Naive thymus-derived CD4-positive, alpha-beta T cell (primary cell): ENCODE measurements around the gene ZNF101. TPM values are rescaled to one million over a fixed set of nuclear protein-coding genes. Genes with fewer than 3 reads are reported as not detected.
A peak's percentile ranks its signal among the peaks of the same experiment; 100 is the strongest.

Source experiments
- ATAC-seq: fragments of 150-1000 bp; cut with Tn5 transposase; 2 replicates; pipeline ENCODE4 v1.10.0; 2021; ENCODE audit warnings: mild to moderate bottlenecking, moderate library complexity
- CTCF ChIA-PET: fragments of 350-600 bp; sonication (Branson Sonifier 250); formaldehyde crosslinking; loops from one replicate; lab custom pipeline; 2021; ENCODE audit warnings: antibody characterized with exemption; lab: Charles Lee
- POLR2A ChIA-PET: fragments of 350-600 bp; sonication (Branson Sonifier 250); formaldehyde crosslinking; loops from one replicate; lab custom pipeline; 2021; ENCODE audit warnings: antibody characterized with exemption, inconsistent platforms; lab: Charles Lee
- DNase-seq, 9 donors: peaks; one replicate each; pipeline versions ENCODE4 v3.0.0 to v3.0.0-alpha.2; 2020 to 2022; ENCODE audit warnings: mixed read lengths in 1 of 9
- H3K27ac ChIP-seq: one replicate; pipeline ENCODE4 v1.7.0; 2013; ENCODE audit warnings: mild to moderate bottlenecking, low read depth, low read length, moderate library complexity
- H3K27me3 ChIP-seq, 2 donors: one replicate each; pipeline ENCODE4 v1.7.0; 2013; ENCODE audit warnings: low read length in 2 of 2, mild to moderate bottlenecking in 2 of 2, moderate library complexity in 2 of 2; ENCODE audit not compliant: control insufficient read depth in 2 of 2, insufficient read depth in 2 of 2
- H3K36me3 ChIP-seq, 3 experiments: 1 replicate in 2 of 3; 2 replicates in 1 of 3; pipeline ENCODE4 v1.7.0; 2013; ENCODE audit warnings: low read length in 3 of 3, mild to moderate bottlenecking in 3 of 3, moderate library complexity in 1 of 3; ENCODE audit not compliant: insufficient read depth in 3 of 3, control insufficient read depth in 2 of 3
- H3K4me1 ChIP-seq, 2 donors: one replicate each; pipeline ENCODE4 v1.7.0; 2013; ENCODE audit warnings: low read length in 2 of 2, mild to moderate bottlenecking in 2 of 2, moderate library complexity in 1 of 2; ENCODE audit not compliant: control insufficient read depth in 2 of 2, insufficient read depth in 2 of 2
- H3K4me3 ChIP-seq: 2 replicates; pipeline ENCODE4 v1.7.0; 2013; ENCODE audit warnings: mild to moderate bottlenecking, low read length
- H3K9me3 ChIP-seq, 3 experiments: 1 replicate in 2 of 3; 2 replicates in 1 of 3; pipeline ENCODE4 v1.7.0; 2013; ENCODE audit warnings: low read length in 3 of 3; ENCODE audit not compliant: control insufficient read depth in 2 of 3
- H3K27ac Mint-ChIP-seq, 9 donors: one replicate each; pipeline ENCODE4 v1.8.0; 2020 to 2022; ENCODE audit warnings: mixed read lengths in 9 of 9, mild to moderate bottlenecking in 8 of 9, moderate library complexity in 5 of 9, inconsistent platforms in 2 of 9
- H3K27me3 Mint-ChIP-seq, 5 donors: one replicate each; pipeline ENCODE4 v1.8.0; 2021 to 2022; ENCODE audit warnings: mixed read lengths in 5 of 5, mild to moderate bottlenecking in 1 of 5
- H3K36me3 Mint-ChIP-seq, 5 donors: one replicate each; pipeline ENCODE4 v1.8.0; 2020 to 2022; ENCODE audit warnings: mixed read lengths in 5 of 5, mild to moderate bottlenecking in 3 of 5, inconsistent platforms in 1 of 5
- H3K4me1 Mint-ChIP-seq, 7 donors: one replicate each; pipeline ENCODE4 v1.8.0; 2020 to 2022; ENCODE audit warnings: mixed read lengths in 7 of 7, mild to moderate bottlenecking in 3 of 7, inconsistent platforms in 1 of 7
- H3K4me3 Mint-ChIP-seq, 10 donors: one replicate each; pipeline ENCODE4 v1.8.0; 2020 to 2022; ENCODE audit warnings: mild to moderate bottlenecking in 10 of 10, mixed read lengths in 10 of 10, moderate library complexity in 6 of 10, inconsistent platforms in 2 of 10
- H3K9me3 Mint-ChIP-seq, 11 donors: one replicate each; pipeline ENCODE4 v1.8.0; 2020 to 2022; ENCODE audit warnings: mixed read lengths in 11 of 11, mild to moderate bottlenecking in 4 of 11, inconsistent platforms in 1 of 11, moderate library complexity in 1 of 11
- intact Hi-C, 2 donors: fragments of 100-400 bp; cut with micrococcal nuclease; formaldehyde crosslinking; loops; one replicate each; pipeline ENCODE4 v1.15.1; 2023
- polyA plus RNA-seq, 2 donors: library from polyadenylated mRNA; unstranded; fragments of 300-500 nt; fragmentation: Illumina TruSeq; gene quantifications; one replicate each; pipeline ENCODE4 v1.2.3, GENCODE V29; 2021
- total RNA-seq, 6 experiments: library from RNA in 5 of 6; stranded (reverse) in 5 of 6; gene quantifications; 1 replicate in 5 of 6; 2 replicates in 1 of 6; pipeline ENCODE4 v1.2.3 and lab custom pipeline; 2021 to 2026

Gene ZNF101
- total and polyA plus RNA-seq, 7 experiments from 2014 or later = 67.8 to 202 (median 113) TPM

- Mint-ChIP-seq H3K27ac (peak overlapping the region in 1 of 9 donors; percentile 36), H3K36me3 (peaks cover 9 to 32% (median 19%) of the 10 kb centered on the region in 5 donors), H3K4me1 (peaks cover 12 to 28% (median 18%) of the 10 kb centered on the region in 7 donors), H3K9me3 (peaks cover 0 to 3% (median 0%) of the 10 kb centered on the region in 11 donors), H3K27me3 (no peaks in the 10 kb centered on the region), H3K4me3 (no peak overlapping the region)
- ChIA-PET POLR2A (interaction anchor here (1.4 to 1.5 kb wide), 2 partner anchors 8 to 28 kb away, joined by 3 to 4 read pairs; no protein-coding TSS in a partner anchor), CTCF (interaction anchor here (0.8 to 1.4 kb wide), 2 partner anchors 22 to 104 kb away, joined by 3 to 4 read pairs; no protein-coding TSS in a partner anchor)
- Histone ChIP-seq H3K27me3 (no peaks in the 10 kb centered on the region), H3K9me3 (no peaks in the 10 kb centered on the region), H3K27ac (no peak overlapping the region), H3K4me1 (peaks cover 0 to 8% of the 10 kb centered on the region in 2 donors), H3K4me3 (no peak overlapping the region), H3K36me3 (peaks cover 17 to 82% (median 31%) of the 10 kb centered on the region in 3 experiments)
- DNase-seq (no peak), ATAC-seq (no peak)
- intact Hi-C loops = no loop called here
Observed at GRCh38 chr19:19636573-19637185, 32.0 kb upstream of the ZNF101 start.

DNA sequence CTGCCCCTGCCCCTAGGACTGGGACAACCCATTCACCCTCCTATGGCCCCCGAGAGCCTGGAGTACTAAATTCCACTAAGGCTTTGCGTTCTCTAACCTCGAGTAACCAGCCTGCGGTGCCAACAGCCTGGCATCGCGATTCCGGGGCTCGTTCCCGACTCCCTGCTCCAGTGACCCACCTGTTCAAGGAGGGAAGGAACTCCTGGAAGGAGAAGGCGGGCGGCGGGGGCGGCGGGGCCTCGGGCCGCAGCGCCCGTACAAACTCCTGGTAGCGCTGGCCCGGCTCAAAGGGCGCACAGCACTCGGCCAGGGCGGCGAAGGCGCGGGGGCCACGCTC, 31.5 kb upstream of the ZNF101 start:
- POLR2A ChIA-PET = interaction anchor here (1.4 to 1.5 kb wide), 2 partner anchors 8 to 29 kb away, joined by 3 to 4 read pairs; no protein-coding TSS in a partner anchor
- H3K4me1 Mint-ChIP-seq = peaks cover 16 to 33% (median 22%) of the 10 kb centered on the region in 7 donors
- no peaks in the 10 kb centered on the region for H3K27me3 ChIP-seq
- DNase-seq = no peak
- no peak overlapping the region for H3K4me3 Mint-ChIP-seq
- peaks cover 17 to 85% (median 31%) of the 10 kb centered on the region in 3 experiments for H3K36me3 ChIP-seq
- peak overlapping the region in 1 of 9 donors; percentile 36 for H3K27ac Mint-ChIP-seq
- intact Hi-C loops = no loop called here
- H3K9me3 ChIP-seq = no peaks in the 10 kb centered on the region
- H3K4me1 ChIP-seq = peaks cover 4 to 12% of the 10 kb centered on the region in 2 donors
- H3K36me3 Mint-ChIP-seq = peaks cover 9 to 32% (median 19%) of the 10 kb centered on the region in 5 donors
- no peak overlapping the region for H3K4me3 ChIP-seq
- no peak overlapping the region for H3K27ac ChIP-seq
- CTCF ChIA-PET = interaction anchor here (0.8 to 1.4 kb wide), 2 partner anchors 22 to 105 kb away, joined by 3 to 4 read pairs; no protein-coding TSS in a partner anchor
- peaks cover 0 to 3% (median 0%) of the 10 kb centered on the region in 11 donors for H3K9me3 Mint-ChIP-seq
- H3K27me3 Mint-ChIP-seq = no peaks in the 10 kb centered on the region
- ATAC-seq = no peak

DNA sequence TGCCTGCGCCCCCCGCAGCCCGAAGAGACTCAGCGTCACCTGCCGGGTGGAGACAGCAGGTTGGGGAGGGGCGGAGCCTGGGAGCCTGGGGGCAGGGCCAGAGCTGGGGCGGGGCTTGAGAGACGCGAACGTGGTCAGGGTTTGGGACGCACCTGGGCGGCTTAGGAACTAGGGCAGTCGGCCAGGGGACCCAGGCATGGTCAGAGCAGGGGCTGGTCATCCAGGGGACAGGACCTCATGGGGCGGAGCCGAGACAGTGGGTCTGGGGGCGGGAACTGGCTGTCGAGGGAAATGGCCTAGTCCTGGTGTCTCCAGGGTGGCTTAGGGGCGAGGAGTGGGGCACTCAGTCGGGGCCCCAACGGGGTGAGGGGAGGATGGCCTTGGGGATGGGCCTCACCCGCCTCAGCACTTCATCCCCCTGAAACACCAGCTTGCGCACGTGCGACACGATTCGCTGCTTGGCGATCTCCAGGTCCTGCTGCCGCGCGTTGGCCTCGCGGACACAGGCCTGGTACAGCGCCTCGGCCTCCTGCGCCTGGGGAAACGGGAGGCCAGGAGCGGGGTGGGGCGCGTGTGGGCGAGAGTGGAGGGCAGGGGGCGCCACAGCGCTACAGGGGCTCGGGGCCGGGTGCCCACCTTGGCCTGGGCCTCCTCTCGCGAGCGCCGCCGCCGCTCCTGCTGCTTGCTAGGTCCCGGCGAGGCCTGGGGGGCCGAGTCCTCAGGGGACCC, 31.0 kb upstream of the ZNF101 start:
- Histone ChIP-seq H3K4me1 (peaks cover 7 to 14% of the 10 kb centered on the region in 2 donors), H3K9me3 (no peaks in the 10 kb centered on the region), H3K36me3 (peaks cover 17 to 79% (median 31%) of the 10 kb centered on the region in 3 experiments), H3K4me3 (no peak overlapping the region), H3K27me3 (no peaks in the 10 kb centered on the region), H3K27ac (no peak overlapping the region)
- no peak for DNase-seq
- CTCF ChIA-PET = interaction anchor here (0.8 kb wide), 1 partner anchor 23 kb away, joined by 3 read pairs; no protein-coding TSS in a partner anchor
- Mint-ChIP-seq H3K4me3 (no peak overlapping the region), H3K27me3 (no peaks in the 10 kb centered on the region), H3K27ac (peak overlapping the region in 1 of 9 donors; percentile 56), H3K9me3 (peaks cover 0 to 3% (median 0%) of the 10 kb centered on the region in 11 donors), H3K36me3 (peaks cover 9 to 36% (median 19%) of the 10 kb centered on the region in 5 donors), H3K4me1 (peaks cover 20 to 38% (median 26%) of the 10 kb centered on the region in 7 donors)
- peak; percentile 30 for ATAC-seq
- POLR2A ChIA-PET = interaction anchor here (1.4 to 1.5 kb wide), 2 partner anchors 9 to 29 kb away, joined by 3 to 4 read pairs; no protein-coding TSS in a partner anchor
- intact Hi-C loops = no loop called here

GRCh38 chr19:19642506-19643157, 26.0 kb upstream of the ZNF101 start:
- H3K4me1 Mint-ChIP-seq = peaks cover 12 to 25% (median 20%) of the 10 kb centered on the region in 7 donors
- DNase-seq = peak in 5 of 9 donors; percentile 22 to 59 (median 30)
- peak overlapping the region; percentile 93 to 100 (median 98) for H3K4me3 Mint-ChIP-seq
- H3K4me3 ChIP-seq = peak overlapping the region; percentile 82
- H3K9me3 ChIP-seq = no peaks in the 10 kb centered on the region
- H3K4me1 ChIP-seq = peaks cover 10 to 18% of the 10 kb centered on the region in 2 donors
- ChIA-PET CTCF (no interaction called here), POLR2A (no interaction called here)
- ATAC-seq = peak; percentile 23
- H3K27me3 ChIP-seq = no peaks in the 10 kb centered on the region
- intact Hi-C loops = loop anchor here (1.0 to 5.0 kb wide), 12 partner anchors 14 to 317 kb away; partner anchors contain the start of genes ATP13A1 (in 2 of the 2), LPAR2 (in 2 of the 2), PBX4 (in 2 of the 2) and ZNF101 (in 1 of the 2)
- no peaks in the 10 kb centered on the region for H3K9me3 Mint-ChIP-seq
- H3K36me3 Mint-ChIP-seq = peaks cover 0 to 21% (median 4%) of the 10 kb centered on the region in 5 donors
- peaks cover 0 to 73% (median 5%) of the 10 kb centered on the region in 3 experiments for H3K36me3 ChIP-seq
- peak overlapping the region; percentile 89 for H3K27ac ChIP-seq
- no peaks in the 10 kb centered on the region for H3K27me3 Mint-ChIP-seq
- peak overlapping the region; percentile 88 to 98 (median 97) for H3K27ac Mint-ChIP-seq

GRCh38 chr19:19643158-19644053, 25.2 kb upstream of the ZNF101 start, which contains the start of gene GMIP:
Gene GMIP (minus strand): TSS chr19:19643657. CDS start chr19:19643529, 128 bp downstream.
- Histone ChIP-seq H3K4me1 (peaks cover 10 to 18% of the 10 kb centered on the region in 2 donors), H3K27ac (peak within 1 kb of the TSS; percentile 89), H3K36me3 (peaks cover 0 to 72% (median 7%) of the 10 kb centered on the region in 3 experiments), H3K4me3 (peak within 1 kb of the TSS; percentile 82), H3K9me3 (no peaks in the 10 kb centered on the region), H3K27me3 (no peaks in the 10 kb centered on the region)
- CTCF ChIA-PET = interaction anchor here (0.7 to 1.6 kb wide), 7 partner anchors 26 to 314 kb away, joined by 3 to 25 read pairs (median 5); partner anchors contain the start of genes YJEFN3 and ZNF101
- intact Hi-C loops = loop anchor here (1.0 to 5.0 kb wide), 12 partner anchors 15 to 316 kb away; partner anchors contain the start of genes ATP13A1 (in 2 of the 2), LPAR2 (in 2 of the 2), PBX4 (in 2 of the 2) and ZNF101 (in 1 of the 2)
- Mint-ChIP-seq H3K27ac (peak within 1 kb of the TSS; percentile 88 to 98 (median 97)), H3K9me3 (no peaks in the 10 kb centered on the region), H3K4me3 (peak within 1 kb of the TSS; percentile 93 to 100 (median 98)), H3K27me3 (no peaks in the 10 kb centered on the region), H3K36me3 (peaks cover 0 to 21% (median under 1%) of the 10 kb centered on the region in 5 donors), H3K4me1 (peaks cover 12 to 25% (median 18%) of the 10 kb centered on the region in 7 donors)
- DNase-seq = peak; percentile 82 to 91 (median 88)
- POLR2A ChIA-PET = interaction anchor here (0.7 to 3.2 kb wide), 19 partner anchors 10 to 222 kb away, joined by 3 to 30 read pairs (median 4); partner anchors contain the start of genes ATP13A1, YJEFN3, ZNF101 and ZNF253
- ATAC-seq = peak; percentile 94
